Right kidney (tissue), 1 donor: ENCODE data around the gene WDR91.

ENCODE experiments used
- DNase-seq: peaks from one replicate; pipeline ENCODE4 v3.0.0-alpha.2; 2016

Gene WDR91

DNA sequence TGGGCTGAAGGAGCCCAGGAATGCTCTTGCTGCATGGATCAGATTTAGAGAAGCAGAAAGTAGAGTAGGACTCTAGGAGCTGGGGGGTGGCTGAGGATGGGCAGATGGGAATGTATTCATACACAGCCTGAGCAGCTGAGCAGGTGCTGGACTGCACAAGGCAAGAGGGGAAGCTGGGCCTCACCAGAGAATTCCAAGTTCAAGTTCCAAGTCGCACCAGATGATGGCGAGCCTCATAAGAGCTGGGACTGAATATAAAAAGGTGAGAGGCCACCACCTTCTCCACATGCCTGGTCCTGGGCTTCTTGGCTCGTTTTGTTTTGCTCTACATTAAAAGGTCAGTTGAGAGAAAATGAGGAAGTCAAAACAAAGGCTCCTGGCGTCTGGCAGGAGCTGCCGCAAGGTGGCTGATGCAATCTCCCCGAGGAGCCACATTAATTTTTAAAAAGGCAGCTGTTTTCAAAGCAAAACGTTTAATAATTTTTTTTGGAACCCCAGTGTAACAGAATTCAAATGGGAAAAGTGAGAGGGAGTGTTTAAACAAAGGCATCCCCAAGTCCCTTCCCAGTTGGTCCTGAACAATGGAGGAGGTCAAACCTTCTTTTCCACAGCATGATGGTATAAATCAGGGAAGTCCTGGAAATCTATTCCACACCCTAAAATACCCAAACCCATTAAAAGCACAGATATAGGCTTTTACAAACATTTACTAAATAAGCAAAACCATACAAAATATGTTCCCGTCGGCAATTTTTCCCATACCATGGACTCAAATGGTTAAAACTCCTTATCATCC, 50.3 kb downstream of the WDR91 start:
- DNase-seq, result no peak

GRCh38 chr7:135160098-135160857, 51.0 kb downstream of the WDR91 start:
- no peak for DNase-seq

DNA sequence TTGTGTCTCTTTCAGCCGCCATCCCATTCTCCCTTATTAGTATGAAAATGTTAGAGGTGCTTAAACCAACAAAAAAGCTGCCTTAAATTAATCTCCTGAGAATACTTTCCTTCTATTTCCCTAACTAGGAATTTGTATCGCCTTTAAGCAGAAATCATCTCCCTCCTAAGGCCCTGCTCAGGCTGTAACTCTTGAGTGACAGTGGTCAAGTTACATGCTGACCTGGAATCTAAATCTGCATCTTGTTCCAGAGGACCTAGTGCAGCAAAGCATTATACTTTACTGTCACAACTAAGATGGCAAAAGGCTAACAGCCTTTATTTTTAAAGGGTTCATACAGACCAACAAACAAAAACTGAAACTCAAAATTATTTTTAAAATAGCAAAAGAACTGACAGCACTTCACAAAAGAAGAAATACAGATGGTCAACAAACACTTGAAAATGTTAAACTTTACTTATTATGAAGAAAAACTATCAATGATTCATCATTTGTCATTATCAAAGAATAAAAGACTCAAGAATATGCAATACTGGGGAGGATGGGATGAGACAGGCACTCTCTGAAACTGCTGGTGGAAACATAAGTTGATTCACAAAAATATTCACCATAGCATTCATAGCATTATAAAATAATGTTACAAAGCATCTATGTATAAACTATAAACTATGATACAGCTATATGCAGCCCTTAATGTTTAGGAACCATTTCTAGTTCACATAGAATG, 51.8 kb downstream of the WDR91 start:
- no peak for DNase-seq

DNA sequence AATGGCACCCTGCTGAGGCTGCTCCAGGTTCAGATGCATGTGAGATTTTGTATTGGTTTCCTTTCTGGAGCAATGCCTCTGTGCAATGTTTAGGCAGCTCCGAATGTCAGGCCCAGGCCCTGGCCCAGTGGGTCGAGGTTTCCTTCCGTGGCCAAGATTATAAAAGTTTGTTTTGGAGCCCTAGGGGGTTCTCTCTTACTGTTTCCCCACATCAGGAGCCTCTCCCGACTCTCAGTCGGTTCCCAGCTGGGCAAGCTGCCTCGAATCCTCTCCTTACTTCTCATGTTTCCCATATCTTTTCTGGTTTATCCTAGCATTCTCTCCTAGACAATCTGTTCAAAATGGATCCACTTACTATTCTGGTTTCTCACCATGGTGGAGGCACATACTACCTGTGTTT, 52.5 kb downstream of the WDR91 start:
- DNase-seq, result no peak

GRCh38 chr7:135158141-135158655, 53.1 kb downstream of the WDR91 start:
- no peak for DNase-seq

- DNase-seq, result no peak
These were observed 55.0 kb downstream of the WDR91 start for GRCh38 chr7:135156290-135156689.

GRCh38 chr7:135154734-135155133, 56.6 kb downstream of the WDR91 start:
- DNase-seq, result no peak

DNA sequence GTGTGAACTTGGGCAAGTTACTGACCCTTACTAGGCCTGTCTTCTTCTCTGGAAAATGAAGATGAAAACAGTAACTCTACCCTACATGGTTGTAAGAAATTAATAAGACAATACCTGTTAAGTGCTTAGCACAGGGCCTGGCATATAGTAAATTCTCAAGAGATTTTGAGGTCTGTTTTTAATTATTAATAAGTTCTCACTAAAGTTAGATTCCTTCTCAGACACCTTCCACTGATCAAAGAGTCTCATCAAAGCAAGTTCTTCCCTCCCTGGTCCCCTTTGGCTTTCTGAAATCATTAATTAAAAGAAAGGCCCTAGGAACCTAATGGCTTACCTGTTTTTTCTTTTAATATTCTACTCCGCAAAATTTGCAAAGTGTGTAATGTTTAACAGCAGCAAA, 58.9 kb downstream of the WDR91 start:
- no peak for DNase-seq

DNA sequence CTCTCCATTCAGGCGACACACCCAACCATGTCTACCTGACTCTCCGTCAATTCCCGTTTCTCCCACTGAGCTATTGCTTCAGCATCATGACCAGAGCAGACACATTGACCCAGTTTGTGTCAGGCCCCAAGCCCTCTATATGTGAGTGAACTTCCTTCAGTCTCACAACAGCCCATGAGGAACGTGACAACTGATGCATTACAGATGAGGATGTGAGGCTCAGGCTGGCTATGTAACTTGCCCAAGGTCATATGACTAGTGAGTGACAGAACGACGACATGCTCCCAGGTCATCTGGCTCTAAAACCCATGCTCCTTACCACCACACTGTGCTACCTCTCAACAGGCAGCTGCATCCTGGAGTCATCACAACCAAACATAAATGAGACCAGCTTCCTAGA, 59.8 kb downstream of the WDR91 start:
- DNase-seq, result no peak

DNA sequence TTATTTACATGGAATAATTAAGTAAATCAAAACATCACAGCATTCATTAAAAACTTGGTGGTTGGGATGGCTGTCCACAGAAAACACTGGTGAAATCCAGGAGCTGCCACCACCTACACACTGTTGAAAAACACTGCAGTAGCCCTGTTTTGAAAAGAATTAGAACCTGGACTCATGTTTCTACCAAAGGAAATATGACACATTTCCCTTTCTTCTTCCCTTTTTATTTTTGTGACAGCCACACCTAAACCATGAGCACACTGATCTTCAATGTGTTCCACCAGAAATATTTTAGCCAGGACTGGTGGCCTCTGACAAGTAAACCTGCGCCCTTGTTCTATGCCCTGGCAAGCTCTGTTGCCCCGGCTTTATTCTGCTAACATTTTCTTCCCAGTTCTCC, 60.2 kb downstream of the WDR91 start:
- no peak for DNase-seq

- no peak for DNase-seq
These were observed 61.1 kb downstream of the WDR91 start for GRCh38 chr7:135150072-135150782.

GRCh38 chr7:135147899-135148721, 63.2 kb downstream of the WDR91 start, which contains the start of gene TMEM140:
Gene TMEM140, plus strand, starts transcription at chr7:135148072. Its CDS starts 16,370 bp downstream, at chr7:135164442.
- no peak for DNase-seq

- DNase-seq, result peak; percentile 38
These were observed 63.9 kb downstream of the WDR91 start for GRCh38 chr7:135147341-135147898.

DNA sequence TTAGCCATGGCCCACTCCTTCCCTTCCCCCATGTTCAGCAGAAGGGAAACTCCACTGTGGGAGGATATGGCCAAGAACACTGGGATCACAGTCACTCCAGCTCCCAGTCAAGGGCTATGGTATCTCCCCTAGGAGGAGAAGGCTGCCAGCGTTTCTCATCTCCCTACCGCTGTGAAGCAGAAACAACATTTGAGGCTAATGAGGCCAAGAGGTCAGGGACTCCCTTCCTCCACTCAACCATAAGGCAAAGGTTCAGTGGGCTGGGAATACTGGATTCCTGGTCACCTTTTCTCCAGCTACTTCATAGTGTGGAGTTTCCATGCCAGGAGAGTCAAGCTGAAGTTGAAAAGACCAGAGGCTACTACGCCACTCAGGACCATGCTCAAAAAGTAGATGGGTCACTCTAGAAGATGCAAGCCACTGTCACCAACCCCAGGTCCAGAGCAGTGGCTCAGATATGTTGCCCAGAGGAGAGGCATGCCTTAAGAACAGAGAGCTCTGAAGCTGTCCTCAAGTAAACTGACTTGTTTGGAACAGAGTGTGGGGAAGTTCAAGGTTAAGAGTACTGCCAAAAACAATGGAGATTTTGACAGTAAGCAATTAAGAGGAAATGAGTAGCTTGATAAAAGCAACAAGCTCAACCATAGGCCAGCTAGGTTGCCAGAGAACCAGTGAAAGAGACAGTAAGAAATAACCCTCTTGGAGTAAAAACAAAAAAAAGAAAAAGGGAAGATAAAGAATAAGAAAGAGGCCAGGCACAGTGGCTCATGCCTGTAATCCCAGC, 67.2 kb downstream of the WDR91 start:
- no peak for DNase-seq
